AG20443 (cell line): ENCODE results near the gene ART5.

Source experiments
- DNase-seq: peaks from one replicate; pipeline ENCODE4 v3.0.0; 2012; ENCODE audit warnings: low spot score, mixed read lengths

ART5 gene

GRCh38 chr11:3641701-3642070, at the start of gene ART5:
ART5 (minus strand) TSS chr11:3641992; CDS start chr11:3641862, 130 bp downstream.
- no peak for DNase-seq

- DNase-seq: no peak
These were observed 45.0 kb upstream of the ART5 start for GRCh38 chr11:3686751-3687150.

- DNase-seq: no peak
These were observed 44.1 kb upstream of the ART5 start for GRCh38 chr11:3685923-3686322.

GRCh38 chr11:3684819-3685172, 43.0 kb upstream of the ART5 start:
- peak; percentile 10 for DNase-seq

- no peak for DNase-seq
These were observed 42.5 kb upstream of the ART5 start for GRCh38 chr11:3684129-3684818.

GRCh38 chr11:3683039-3683438, 41.2 kb upstream of the ART5 start:
- DNase-seq: no peak

- no peak for DNase-seq
These were observed 37.3 kb upstream of the ART5 start for GRCh38 chr11:3679077-3679476.

- DNase-seq: peak; percentile 6
These were observed 34.2 kb upstream of the ART5 start for GRCh38 chr11:3675971-3676370.

GRCh38 chr11:3674189-3674588, 32.4 kb upstream of the ART5 start:
- peak; percentile 7 for DNase-seq

- DNase-seq: peak; percentile 6
These were observed 29.8 kb upstream of the ART5 start, which contains the start of gene CHRNA10 for GRCh38 chr11:3671334-3672254. CHRNA10 (minus strand) TSS chr11:3671384; CDS start chr11:3671312, 72 bp downstream.

GRCh38 chr11:3669742-3670183, 28.0 kb upstream of the ART5 start:
- peak; percentile 8 for DNase-seq

- no peak for DNase-seq
These were observed 27.3 kb upstream of the ART5 start for GRCh38 chr11:3669128-3669527.

- DNase-seq: peak; percentile 5
These were observed 25.6 kb upstream of the ART5 start for GRCh38 chr11:3667149-3668035.

GRCh38 chr11:3666023-3666530, 24.3 kb upstream of the ART5 start:
- no peak for DNase-seq

GRCh38 chr11:3665336-3666022, 23.7 kb upstream of the ART5 start:
- no peak for DNase-seq

GRCh38 chr11:3664032-3664630, 22.3 kb upstream of the ART5 start:
- no peak for DNase-seq

- no peak for DNase-seq
These were observed 21.1 kb upstream of the ART5 start for GRCh38 chr11:3662856-3663255.

- DNase-seq: no peak
These were observed 19.2 kb upstream of the ART5 start for GRCh38 chr11:3660960-3661359.

GRCh38 chr11:3659595-3660515, 18.1 kb upstream of the ART5 start:
- DNase-seq: no peak

- no peak for DNase-seq
These were observed 16.5 kb upstream of the ART5 start for GRCh38 chr11:3658252-3658651.
